Kidney epithelial cell (primary cell): ENCODE data around the gene AFF1. TPM values are rescaled to one million over a fixed set of nuclear protein-coding genes. Genes with fewer than 3 reads are reported as not detected.

Source experiments
- DNase-seq: peaks from one replicate; pipeline ENCODE4 v3.0.0-alpha.2; 2010; ENCODE audit warnings: low read depth
- H3K27me3 ChIP-seq: 2 replicates; pipeline ENCODE4 v1.6.0; 2011; ENCODE audit warnings: low read length; ENCODE audit not compliant: control insufficient read depth, insufficient read depth
- H3K36me3 ChIP-seq: 2 replicates; pipeline ENCODE4 v1.5.1; 2011; ENCODE audit warnings: low read length; ENCODE audit not compliant: control insufficient read depth, insufficient read depth
- H3K4me3 ChIP-seq: 2 replicates; pipeline ENCODE4 v1.5.1; 2011; ENCODE audit warnings: low read depth, mild to moderate bottlenecking, control low read depth, low read length
- total RNA-seq: library from RNA; depleted of rRNA; stranded (reverse); fragments of >200 nt; gene quantifications from 2 replicates; pipeline ENCODE4 v1.2.3, GENCODE V29; 2015
- TF ChIP-seq, protein P1 (sequence below): IDR thresholded peaks from 2 replicates; pipeline ENCODE4 v1.5.1; 2011; ENCODE audit warnings: mild to moderate bottlenecking, moderate library complexity, low read length, control low read depth, inconsistent platforms; ENCODE audit not compliant: insufficient read depth, poor library complexity, severe bottlenecking

AFF1 gene
- total RNA-seq, 1 donor from 2014 or later, result 16.9 TPM

DNA sequence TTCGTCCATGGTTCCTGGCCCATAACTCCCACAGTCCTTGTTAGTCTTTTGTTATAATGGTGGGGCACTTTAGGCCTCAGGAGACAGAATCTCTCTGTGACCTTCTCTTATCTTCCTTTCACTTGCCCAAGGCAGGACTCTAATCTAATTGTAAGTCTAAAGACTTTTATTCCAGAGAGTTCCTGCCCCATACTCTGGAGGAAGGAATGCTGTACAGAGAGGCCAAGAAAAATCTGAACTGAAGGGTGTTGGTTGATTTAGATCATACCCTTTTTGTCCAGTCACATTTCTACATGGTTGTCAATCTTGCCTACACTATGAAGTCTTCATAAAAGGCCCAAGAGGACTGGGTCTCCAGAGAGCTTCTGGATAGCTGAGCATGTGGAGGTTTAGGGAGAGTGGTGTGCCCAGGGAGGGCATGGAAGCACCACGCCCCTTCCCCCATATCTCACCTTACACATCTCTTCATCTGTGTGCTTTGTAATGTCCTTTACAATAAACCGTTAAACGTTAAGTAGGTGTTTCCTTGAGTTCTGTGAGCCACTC lies 84.5 kb downstream of the AFF1 start:
- Histone ChIP-seq H3K27me3 (no peaks in the 10 kb centered on the region), H3K36me3 (no peaks in the 10 kb centered on the region), H3K4me3 (no peak overlapping the region)
- TF ChIP-seq, protein P1, sequence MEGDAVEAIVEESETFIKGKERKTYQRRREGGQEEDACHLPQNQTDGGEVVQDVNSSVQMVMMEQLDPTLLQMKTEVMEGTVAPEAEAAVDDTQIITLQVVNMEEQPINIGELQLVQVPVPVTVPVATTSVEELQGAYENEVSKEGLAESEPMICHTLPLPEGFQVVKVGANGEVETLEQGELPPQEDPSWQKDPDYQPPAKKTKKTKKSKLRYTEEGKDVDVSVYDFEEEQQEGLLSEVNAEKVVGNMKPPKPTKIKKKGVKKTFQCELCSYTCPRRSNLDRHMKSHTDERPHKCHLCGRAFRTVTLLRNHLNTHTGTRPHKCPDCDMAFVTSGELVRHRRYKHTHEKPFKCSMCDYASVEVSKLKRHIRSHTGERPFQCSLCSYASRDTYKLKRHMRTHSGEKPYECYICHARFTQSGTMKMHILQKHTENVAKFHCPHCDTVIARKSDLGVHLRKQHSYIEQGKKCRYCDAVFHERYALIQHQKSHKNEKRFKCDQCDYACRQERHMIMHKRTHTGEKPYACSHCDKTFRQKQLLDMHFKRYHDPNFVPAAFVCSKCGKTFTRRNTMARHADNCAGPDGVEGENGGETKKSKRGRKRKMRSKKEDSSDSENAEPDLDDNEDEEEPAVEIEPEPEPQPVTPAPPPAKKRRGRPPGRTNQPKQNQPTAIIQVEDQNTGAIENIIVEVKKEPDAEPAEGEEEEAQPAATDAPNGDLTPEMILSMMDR, result no peak
- DNase-seq, result no peak

DNA sequence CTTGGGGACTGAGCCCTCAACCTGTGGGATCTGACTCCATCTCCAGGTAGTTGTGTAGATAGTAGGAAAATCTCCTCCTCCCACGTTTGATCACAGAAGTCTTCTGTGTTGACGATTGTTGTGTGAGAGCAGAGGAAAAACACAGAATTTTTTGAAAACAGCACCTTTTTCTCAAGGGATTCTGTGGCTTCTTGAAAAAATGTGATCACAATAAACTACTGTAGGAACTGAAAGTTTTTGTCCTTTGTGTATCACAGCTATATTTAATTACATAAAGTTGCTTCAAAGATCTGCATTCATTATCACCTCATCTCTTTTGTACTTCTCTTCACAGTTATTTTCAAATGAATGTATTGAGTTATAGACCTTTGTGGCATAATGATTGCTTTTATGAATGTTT lies 85.1 kb downstream of the AFF1 start:
- H3K36me3 ChIP-seq, result no peaks in the 10 kb centered on the region
- H3K27me3 ChIP-seq, result no peaks in the 10 kb centered on the region
- H3K4me3 ChIP-seq, result no peak overlapping the region
- no peak for DNase-seq
- TF ChIP-seq, protein P1, result no peak

DNA sequence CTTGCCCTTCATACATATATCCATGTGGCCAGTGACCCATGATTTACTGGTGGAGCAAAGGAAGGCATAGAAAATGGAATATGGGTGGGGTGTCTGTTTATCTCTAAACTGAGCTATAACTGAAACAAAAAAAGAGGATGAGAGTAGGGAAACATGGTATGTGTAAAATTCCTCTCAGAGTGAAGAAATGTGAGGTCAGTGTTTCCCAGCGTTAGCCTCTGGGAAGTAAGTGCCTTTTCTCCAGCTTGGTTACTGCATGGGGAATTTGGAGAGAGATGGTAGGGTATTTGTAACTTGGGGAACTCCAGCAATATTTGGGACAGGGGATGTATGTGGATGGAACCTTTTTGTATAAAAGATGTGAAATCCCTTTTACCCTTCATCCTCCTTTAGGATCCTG lies 89.4 kb downstream of the AFF1 start:
- Histone ChIP-seq H3K36me3 (no peaks in the 10 kb centered on the region), H3K4me3 (no peak overlapping the region), H3K27me3 (no peaks in the 10 kb centered on the region)
- DNase-seq, result no peak
- TF ChIP-seq, protein P1, result no peak

DNA sequence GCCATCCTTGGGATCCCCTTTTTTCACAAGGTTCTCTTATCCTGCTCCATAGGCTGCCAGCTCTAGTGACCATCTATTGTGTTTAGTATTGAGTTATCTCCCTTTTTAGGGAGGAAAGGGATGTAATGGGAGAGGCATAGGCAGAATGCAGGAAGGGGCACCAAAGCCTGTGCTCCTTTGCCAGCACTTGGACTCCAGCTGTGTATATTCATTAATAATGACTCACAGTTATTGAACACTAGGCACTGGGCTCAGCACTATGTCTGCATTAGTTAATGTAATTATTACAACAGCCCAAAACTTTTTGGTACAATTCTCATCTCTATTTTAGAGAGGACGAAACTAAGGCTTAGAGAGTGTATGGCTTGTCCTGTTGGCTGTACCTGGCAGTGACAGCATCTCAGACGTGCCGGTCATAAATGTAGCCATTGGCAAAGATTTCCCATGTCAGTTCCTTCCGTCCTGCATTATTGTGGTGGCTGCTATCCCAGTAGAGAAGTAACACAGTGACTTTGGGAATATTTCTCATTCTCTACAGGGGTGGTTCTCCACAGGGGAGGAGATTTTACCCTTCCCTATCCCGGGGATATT lies 90.3 kb downstream of the AFF1 start:
- TF ChIP-seq, protein P1, result no peak
- Histone ChIP-seq H3K4me3 (no peak overlapping the region), H3K27me3 (no peaks in the 10 kb centered on the region), H3K36me3 (no peaks in the 10 kb centered on the region)
- DNase-seq, result no peak

DNA sequence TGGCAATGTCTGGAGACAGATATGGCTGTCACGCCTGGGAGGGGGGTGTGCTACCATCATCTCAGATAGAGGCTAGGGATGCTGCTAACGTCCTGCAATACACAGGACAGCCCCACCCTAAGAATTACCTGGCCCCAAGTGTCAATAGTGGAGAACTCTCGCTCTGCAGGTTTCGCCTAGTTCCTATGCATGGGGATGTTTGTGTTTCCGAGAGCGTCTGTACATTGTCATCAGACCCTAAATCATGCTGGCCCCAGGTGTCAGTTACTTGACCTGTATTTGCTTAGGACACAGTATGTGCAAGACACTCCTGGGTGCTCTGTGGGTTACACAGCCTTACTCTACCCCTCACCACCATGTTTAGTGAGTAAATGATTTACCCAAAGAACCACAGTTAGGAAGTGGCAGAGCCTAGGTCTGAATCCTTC lies 90.8 kb downstream of the AFF1 start:
- no peak for DNase-seq
- no peak overlapping the region for H3K4me3 ChIP-seq
- H3K36me3 ChIP-seq, result no peaks in the 10 kb centered on the region
- no peaks in the 10 kb centered on the region for H3K27me3 ChIP-seq
- TF ChIP-seq, protein P1, result no peak

DNA sequence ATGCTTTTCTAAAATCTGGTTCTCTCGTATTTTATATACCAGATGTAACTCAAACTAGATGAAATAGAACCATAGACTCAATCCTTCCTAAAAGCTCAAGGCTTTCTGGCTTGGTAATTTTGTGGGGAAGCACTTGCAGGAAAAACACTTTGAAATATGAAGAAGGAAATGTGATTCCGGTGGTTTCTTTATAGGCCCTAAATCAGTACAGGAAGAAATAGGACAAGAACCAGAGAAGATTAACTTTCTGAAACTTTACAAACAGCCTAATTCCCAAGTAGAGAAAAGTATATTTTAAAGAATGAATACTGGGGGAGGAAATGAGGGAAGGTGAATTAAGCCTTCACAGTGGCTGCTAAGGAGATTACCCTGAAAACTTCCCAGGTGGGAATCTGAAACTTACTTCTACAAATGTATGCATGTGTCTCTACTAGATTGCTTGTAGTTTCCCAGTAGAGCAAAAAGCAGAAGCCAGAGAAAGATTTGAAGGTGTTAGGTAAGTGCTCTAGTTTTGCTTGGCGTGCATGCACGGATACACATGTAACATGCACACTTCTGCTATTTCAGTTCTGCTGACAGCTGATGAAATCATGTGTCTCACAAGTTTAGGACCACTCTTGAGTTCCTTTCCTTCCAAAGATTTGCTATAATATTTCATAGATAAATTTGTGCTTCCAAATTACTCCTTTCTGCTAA lies 92.1 kb downstream of the AFF1 start:
- Histone ChIP-seq H3K27me3 (no peaks in the 10 kb centered on the region), H3K4me3 (no peak overlapping the region), H3K36me3 (no peaks in the 10 kb centered on the region)
- TF ChIP-seq, protein P1, result no peak
- no peak for DNase-seq
